Measurements from ENCODE around the gene ACTRT2.

The ACTRT2 gene

DNA sequence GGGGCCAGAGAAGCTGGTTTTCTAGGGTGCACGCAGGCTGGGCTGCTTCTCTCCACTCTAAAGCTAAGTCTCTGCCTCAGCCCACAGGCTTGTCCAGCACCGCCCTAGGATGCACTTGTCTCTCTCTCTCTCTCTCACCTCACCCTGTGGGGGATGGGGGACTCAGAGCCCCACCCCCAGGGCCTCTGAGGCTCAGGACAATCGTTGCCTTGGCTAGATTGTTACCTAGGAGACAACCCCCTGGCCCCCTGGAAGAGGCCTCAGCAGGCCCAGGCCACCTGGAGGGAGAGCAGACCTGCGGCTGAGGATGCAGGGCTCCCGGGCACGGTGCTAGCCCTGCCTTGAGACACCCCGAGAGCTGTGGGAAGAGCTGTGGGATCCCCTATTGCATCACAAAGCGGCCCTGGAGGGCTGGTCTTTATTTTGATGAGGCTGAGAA lies at the start of gene ACTRT2:
ACTRT2 (plus strand) TSS at position 235 of the 439 bp plus-strand sequence. CDS start 220 bp downstream, outside the sequence.
- no peak for DNase-seq

GRCh38 chr1:2971609-2972008 lies 49.7 kb upstream of the ACTRT2 start:
- DNase-seq: no peak

DNA sequence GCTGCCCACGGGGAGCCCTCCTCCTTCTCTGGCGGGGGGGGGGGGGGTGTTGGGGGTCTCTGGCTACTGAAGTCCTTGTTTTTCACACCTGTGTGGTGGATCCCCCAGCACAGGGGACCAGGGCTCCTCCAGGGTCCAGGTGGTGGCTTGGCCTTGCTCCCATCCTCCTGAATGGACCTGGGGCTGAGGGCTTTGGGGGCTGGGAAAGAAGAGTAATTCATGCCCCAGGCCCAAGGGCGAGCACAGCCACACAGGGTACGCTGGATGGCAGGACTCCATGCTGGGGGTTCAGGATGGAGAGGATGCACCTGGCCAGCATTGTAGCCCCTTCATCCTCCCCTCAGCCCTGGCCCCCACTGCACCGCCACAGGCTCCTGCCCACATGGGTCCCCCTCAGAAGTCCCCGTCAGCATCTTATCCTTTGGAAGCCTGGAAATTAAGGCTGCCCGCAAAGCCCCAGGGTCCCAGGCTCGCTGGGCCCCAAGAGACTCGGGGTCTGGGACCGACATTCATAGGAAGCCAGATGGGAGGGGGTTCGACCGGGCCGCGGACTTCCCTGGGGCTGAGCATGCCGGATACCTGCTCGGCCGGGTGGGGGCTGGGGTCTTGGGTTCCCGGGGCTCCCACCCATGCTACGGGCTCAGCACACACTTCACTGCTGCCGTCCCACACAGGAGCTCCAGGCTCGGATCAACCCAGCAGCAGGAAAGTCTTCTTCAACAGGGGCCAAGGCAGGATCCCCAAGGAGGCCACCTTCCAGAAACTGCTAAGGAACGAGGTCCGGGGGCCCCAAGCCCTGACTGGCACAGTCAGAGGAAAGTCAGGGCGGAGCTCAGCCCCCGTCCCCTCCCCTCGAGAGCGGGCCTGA lies 49.0 kb upstream of the ACTRT2 start:
- DNase-seq: no peak

DNA sequence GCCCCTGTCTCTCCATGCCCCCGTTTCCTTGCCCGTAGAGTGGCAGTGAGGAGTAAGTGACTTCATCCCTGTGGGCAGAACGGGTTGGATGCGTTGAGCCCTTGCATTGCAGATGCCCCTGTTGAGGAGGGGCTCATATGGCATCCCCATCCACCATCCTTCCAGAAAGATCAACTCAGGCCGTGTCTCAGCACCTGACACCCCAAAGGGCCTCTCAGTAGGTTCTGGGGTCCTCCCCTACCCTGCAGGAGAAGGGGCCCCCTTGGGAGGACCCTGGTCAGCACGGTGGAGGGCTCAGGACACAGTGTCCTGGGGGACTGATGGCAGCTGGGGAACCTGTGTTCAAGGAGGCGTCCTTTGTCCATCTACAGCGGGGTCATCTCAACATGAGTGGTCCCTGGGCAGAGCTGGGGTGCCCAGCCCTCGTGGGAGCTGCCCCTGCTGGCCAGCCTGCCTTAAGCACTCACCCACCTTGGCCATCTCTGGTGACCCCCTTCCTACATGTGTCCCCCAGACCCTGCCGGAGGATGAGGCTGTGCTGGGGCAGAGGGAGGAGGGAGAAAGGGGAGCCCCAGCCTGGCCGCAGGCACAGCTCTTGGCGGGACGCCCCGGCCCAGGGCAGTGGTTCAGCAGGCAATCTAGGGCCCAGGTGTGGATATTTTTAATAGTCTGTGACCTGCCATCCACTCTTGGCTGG lies 48.2 kb upstream of the ACTRT2 start:
- no peak for DNase-seq

DNA sequence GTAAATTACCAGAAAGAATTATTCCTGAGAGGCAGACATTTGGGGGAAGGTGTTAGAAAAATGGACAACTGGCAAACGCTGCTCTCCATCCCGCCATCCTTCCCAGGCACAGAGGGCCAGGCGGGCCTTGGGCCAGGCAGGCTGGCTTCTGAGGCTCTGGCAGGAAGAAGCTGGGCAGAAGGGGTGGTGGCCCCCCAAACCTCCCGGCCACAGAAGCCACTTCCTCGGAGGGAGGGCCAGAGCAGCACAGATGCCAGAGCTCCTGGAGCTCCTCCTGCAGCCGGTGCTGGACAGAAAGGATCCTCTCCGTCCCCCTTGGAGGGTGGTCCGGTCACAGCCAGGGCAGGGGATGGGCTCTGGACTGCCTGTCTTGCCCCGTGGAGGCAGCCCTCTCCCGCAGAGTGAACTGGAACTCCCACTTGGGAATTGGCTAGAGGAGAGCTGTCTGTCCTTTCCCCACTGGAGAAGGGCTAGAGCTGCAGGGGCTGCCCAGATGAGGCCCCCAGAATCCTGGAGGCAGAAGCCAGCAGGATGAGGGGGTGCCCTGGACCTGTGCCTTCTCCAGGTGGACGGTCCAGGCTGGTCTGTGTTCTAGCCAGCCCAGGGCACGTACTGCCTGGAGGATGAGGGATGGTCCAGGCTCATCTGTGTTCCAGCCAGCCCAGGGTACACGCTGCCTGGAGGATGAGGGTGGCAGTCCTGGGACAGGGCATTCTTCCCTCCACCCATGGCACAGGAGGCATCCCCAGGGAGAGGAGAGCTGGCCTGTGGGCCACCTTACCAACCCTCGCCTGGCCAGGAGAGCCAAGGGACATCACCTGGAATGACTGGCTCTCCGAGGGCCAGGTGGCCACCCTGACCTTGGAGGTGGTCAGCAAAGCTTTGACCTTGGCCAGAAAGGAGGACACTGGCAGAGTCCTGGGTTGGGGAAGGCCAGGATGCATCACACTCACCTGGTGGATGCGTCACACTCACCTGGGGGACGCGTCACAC lies 47.4 kb upstream of the ACTRT2 start:
- no peak for DNase-seq

GRCh38 chr1:2974701-2975301 lies 46.5 kb upstream of the ACTRT2 start:
- DNase-seq: no peak

GRCh38 chr1:2975466-2976179 lies 45.6 kb upstream of the ACTRT2 start:
- no peak for DNase-seq

DNA sequence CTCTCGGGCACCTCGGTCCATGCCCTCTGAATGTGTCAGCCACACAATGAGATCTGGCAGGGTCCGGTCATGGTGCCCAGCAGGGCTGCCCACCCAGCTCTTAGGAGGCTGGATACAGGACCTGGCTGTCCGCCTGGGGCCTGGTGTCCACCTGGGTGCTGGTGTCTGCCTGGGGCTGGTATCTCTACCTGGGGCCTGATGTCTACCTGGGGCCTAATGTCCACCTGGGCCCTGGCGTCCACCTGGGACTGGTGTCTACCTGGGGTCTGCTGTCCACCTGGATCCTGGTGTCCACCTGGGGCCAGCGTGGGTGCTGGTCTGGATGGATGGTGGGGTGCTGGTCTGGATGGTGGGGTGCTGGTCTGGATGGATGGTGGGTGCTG lies 45.1 kb upstream of the ACTRT2 start:
- DNase-seq: no peak

DNA sequence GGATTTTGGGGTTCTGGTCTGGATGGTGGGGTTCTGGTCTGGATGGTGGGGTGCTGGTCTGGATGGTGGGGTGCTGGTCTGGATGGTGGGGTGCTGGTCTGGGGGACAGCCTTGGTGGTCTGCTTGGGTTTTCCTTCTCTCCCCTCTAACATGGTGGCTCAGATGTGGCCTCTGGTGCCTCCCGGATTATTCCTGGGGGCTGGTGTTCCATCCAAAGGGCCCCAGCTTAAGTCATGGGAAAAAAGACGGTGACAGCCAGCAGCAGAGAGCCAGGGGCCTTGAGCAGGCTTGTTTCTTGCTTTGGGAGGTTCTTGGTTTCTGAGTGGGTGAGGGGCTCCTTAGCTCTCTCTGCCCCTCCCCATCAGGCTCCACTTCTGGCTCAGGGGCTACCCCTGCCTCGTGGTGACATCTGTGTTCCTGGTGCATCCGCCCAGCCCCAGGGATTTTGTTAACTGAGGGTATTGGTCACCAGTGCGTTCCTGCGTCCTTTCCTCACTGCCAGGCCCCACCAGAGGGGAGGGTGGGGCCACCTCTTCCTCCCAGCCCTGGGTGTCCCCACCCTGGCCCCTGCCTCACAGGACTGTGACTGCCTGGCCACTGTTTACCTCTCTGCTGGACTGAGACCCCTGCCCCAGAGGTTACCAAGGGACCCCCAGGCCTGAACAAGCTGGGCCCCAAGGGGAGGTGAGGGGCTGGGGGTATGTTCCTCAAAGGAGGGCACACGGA lies 43.2 kb upstream of the ACTRT2 start:
- DNase-seq: no peak

DNA sequence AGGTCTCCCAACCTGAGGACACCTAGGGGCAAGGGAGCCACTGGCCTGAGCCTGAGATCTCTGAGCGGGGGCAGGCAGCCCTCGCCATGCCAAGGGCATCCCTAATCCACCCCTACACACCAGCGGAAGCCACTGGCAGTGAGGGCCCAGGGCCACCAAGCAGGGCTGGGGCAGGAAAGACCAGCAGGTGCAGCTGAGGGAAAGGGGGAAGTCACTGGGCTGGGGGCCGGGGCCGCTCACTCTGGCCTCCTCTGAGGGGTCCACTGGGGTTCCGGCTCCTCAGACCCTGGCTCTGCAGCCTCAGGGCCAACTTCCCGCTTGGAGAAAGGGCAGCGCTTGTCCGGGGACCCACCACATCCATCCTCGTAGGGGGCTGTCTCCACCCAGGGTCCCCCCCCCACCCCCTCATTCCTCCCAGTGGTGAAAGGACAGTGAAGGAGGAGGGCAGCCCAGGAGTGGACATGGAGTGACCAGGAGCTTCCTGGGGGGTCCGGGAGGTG lies 42.5 kb upstream of the ACTRT2 start:
- DNase-seq: no peak

- no peak for DNase-seq
Measured at GRCh38 chr1:2979191-2980072, 41.8 kb upstream of the ACTRT2 start.

- no peak for DNase-seq
Measured at GRCh38 chr1:2980073-2980791, 41.0 kb upstream of the ACTRT2 start.

DNA sequence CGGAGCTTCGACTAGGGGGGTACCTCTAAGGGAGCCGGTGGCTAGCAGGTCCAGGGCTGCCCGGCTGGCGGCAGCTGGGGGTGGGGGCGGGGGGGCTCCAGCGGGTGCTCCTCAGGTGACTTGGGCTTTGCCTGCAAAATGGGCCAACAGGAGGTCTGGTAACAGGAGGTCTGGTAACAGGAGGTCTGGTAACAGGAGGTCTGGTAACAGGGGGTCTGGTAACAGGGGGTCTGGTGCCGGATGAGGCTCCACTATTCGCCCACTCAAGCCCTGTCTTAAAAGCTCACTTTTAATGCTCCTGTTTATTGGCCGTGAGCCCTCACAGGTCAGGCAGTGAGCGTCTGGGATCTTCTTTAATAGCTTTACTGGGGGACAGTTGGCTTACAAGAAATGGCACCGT lies 40.4 kb upstream of the ACTRT2 start:
- no peak for DNase-seq

GRCh38 chr1:2981388-2981787 lies 39.9 kb upstream of the ACTRT2 start:
- DNase-seq: no peak

DNA sequence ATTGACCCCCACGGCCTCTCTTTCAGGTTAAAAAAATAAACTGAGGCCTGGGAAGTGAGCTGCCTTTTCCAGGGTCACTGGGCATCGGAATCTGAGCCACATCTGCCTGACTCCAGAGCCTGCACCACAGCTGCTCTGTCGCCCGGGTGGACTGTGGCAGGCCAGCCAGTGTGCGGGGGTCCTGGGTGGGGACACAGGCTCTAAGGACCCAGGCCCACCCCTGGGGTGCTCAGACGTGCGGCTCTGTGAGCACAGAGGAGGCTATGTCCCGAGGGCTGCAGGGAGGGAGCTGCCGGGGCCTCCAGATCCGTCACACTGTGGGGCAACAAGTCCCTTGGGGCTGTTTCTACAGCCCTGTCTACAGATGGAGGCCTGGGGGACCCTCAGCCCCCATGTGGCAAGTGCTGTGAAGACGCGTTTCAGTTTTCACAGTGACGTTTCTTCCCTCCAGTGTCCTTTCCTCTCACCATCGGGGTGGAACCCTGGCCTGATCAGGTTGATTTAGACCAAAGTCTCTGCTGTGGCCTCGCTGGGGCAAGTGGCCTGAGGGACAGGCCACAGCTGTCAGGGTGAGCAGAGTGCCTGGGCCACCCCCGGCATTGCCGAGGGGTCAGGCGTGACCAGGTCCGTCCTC lies 39.2 kb upstream of the ACTRT2 start:
- no peak for DNase-seq

- no peak for DNase-seq
Measured at GRCh38 chr1:2982615-2983318, 38.5 kb upstream of the ACTRT2 start.

- no peak for DNase-seq
Measured at GRCh38 chr1:2983319-2983705, 38.0 kb upstream of the ACTRT2 start.
